ENCODE results near the gene TRIP10.
"Not testable (repeated sequence)": the region's sequence is repeated elsewhere in the genome, so short reads cannot be mapped to it uniquely, and the experiment has no call there.

Gene TRIP10

DNA sequence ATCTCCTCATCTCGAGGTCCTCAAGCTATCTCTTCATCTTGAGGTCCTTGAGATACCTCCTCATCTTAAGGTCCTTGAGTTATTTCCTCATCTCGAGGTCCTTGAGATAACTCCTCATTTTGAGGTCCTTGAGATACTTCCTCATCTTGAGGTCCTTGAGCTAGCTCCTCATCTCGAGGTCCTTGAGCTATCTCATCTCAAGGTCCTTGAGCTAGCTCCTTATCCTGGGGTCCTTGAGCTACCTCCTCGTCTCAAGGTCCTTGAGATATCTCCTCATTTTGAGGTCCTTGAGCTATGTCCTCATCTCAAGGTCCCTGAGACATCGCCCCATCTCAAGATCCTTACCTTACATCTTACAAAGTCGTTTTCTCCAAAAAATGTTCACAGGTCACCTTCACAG, 51.8 kb downstream of the TRIP10 start:
- in situ Hi-C loops (cut with MboI; ENCODE audit: low pct_unique_long_range_greater_than_20kb, low sequenced_read_pairs, unreplicated experiment) = no loop called here
- TF ChIP-seq, protein P1, sequence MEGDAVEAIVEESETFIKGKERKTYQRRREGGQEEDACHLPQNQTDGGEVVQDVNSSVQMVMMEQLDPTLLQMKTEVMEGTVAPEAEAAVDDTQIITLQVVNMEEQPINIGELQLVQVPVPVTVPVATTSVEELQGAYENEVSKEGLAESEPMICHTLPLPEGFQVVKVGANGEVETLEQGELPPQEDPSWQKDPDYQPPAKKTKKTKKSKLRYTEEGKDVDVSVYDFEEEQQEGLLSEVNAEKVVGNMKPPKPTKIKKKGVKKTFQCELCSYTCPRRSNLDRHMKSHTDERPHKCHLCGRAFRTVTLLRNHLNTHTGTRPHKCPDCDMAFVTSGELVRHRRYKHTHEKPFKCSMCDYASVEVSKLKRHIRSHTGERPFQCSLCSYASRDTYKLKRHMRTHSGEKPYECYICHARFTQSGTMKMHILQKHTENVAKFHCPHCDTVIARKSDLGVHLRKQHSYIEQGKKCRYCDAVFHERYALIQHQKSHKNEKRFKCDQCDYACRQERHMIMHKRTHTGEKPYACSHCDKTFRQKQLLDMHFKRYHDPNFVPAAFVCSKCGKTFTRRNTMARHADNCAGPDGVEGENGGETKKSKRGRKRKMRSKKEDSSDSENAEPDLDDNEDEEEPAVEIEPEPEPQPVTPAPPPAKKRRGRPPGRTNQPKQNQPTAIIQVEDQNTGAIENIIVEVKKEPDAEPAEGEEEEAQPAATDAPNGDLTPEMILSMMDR (IDR thresholded peaks at IDR 0.05; ENCODE audit: extremely low read depth, insufficient read depth, missing control alignments) = no peak
- DNase-seq (ENCODE audit: low spot score) = no peak

DNA sequence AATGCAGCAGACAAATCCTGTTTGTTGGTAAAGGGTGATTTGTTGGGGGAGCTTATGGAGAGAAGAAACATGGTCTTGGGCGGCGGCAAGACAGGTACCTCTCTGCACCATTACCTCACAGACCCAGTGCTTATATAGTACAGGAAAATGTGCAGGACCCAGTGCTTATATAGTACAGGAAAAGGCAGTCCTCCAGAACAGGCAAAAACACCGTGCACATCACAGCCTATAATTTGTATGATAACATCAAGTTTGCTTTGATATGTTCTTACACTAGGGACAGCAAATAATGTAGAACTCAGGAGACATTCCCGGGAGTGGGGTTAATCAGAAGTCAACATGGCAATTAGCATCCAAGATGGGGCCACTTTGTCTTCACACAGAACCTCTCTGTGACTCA, 53.9 kb downstream of the TRIP10 start:
- no peak for DNase-seq (ENCODE audit: low spot score)
- TF ChIP-seq, protein P1 (IDR thresholded peaks at IDR 0.05; ENCODE audit: extremely low read depth, insufficient read depth, missing control alignments) = no peak
- in situ Hi-C loops (cut with MboI; ENCODE audit: low pct_unique_long_range_greater_than_20kb, low sequenced_read_pairs, unreplicated experiment) = no loop called here

DNA sequence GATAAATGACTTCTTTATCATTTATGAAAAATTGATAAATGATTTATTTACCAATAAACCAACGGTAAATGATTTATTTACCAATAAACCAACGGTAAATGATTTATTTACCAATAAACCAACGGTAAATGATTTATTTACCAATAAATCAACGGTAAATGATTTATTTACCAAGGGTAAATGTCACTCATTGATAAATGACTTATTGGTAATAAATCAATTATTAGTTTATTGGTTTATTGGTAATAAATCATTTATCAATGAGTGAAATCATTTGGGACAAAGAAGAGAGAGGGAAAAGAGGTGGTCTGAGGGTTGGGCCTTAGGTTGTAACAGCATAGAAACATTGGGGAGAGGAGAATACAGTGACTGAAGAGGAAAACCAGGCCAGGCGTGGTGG, 54.5 kb downstream of the TRIP10 start:
- TF ChIP-seq, protein P1 (IDR thresholded peaks at IDR 0.05; ENCODE audit: extremely low read depth, insufficient read depth, missing control alignments) = no peak
- in situ Hi-C loops (cut with MboI; ENCODE audit: low pct_unique_long_range_greater_than_20kb, low sequenced_read_pairs, unreplicated experiment) = no loop called here
- DNase-seq (ENCODE audit: low spot score) = no peak

DNA sequence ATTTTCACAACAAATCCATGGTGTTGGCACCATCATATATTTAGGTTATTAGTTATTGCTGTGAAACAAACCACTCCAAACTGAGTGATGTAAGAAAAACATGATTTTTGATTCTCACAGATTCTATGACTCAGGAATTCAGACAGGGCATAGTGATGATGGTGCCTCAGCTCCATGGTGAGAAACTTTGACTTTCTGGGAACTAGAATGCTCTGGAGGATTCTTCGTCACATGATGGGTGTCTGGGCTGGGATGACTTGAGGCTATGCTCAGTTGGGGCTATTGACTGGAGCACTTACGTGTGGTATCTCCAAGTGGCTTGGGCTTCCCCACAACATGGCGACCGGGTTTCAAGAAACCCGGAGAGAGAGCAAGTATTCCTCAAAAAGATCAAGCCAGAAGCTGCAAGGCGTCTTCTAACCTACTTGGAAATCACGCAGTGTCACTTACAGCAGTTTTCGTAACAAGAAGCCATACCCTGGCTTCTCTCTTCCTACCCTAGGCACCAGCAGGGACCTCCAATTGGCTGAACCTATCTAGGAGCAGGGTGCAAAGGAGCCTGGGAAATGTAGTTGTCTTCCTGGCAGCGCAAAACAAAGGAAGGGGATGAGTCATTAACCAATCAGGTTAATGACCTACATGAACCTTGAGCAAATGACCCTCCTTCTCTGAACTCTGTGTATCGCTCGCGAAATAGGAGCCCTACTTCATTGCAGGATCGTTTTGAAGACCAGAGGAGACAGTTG, 55.4 kb downstream of the TRIP10 start:
- no peak for DNase-seq (ENCODE audit: low spot score)
- TF ChIP-seq, protein P1 (IDR thresholded peaks at IDR 0.05; ENCODE audit: extremely low read depth, insufficient read depth, missing control alignments) = no peak
- in situ Hi-C loops (cut with MboI; ENCODE audit: low pct_unique_long_range_greater_than_20kb, low sequenced_read_pairs, unreplicated experiment) = no loop called here

DNA sequence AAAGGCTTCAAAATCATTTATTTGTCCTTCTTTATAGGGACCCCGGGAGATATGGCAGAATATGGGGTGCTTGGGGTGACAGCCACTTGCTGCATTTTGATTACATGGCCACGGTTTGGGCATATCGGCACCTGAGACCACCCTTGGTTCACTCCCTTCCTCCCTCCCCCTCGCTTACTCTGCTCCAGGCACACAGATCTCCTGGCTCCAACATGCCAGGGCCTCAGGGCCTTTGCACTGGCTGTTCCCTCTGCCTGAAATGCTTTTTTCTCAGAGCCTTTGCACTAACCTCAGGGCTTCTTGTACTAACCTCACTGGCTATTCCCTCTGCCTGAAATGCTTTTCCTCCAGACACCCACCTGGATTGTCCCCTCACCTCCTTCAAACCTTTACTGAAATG, 56.8 kb downstream of the TRIP10 start:
- no peak for DNase-seq (ENCODE audit: low spot score)
- in situ Hi-C loops (cut with MboI; ENCODE audit: low pct_unique_long_range_greater_than_20kb, low sequenced_read_pairs, unreplicated experiment) = no loop called here
- TF ChIP-seq, protein P1 (IDR thresholded peaks at IDR 0.05; ENCODE audit: extremely low read depth, insufficient read depth, missing control alignments) = no peak

DNA sequence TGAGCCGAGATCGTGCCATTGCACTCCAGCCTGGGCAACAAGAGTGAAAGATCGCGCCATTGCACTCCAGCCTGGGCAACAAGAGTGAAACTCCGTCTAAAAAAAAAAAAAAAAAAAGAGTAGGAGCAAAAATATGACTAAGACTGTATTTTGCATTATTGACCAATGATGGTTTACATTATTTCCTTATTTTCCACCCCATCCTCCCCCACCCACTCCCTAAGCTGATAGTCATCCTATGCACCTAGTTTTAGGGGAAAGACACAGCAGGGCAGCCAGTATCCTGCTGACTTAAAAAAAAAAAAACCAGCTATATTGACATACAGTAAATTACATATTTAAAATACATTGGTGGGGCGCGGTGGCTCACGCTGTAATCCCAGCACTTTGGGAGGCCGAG, 58.2 kb downstream of the TRIP10 start:
- TF ChIP-seq, protein P1 (IDR thresholded peaks at IDR 0.05; ENCODE audit: extremely low read depth, insufficient read depth, missing control alignments) = no peak
- no peak for DNase-seq (ENCODE audit: low spot score)
- in situ Hi-C loops (cut with MboI; ENCODE audit: low pct_unique_long_range_greater_than_20kb, low sequenced_read_pairs, unreplicated experiment) = no loop called here

DNA sequence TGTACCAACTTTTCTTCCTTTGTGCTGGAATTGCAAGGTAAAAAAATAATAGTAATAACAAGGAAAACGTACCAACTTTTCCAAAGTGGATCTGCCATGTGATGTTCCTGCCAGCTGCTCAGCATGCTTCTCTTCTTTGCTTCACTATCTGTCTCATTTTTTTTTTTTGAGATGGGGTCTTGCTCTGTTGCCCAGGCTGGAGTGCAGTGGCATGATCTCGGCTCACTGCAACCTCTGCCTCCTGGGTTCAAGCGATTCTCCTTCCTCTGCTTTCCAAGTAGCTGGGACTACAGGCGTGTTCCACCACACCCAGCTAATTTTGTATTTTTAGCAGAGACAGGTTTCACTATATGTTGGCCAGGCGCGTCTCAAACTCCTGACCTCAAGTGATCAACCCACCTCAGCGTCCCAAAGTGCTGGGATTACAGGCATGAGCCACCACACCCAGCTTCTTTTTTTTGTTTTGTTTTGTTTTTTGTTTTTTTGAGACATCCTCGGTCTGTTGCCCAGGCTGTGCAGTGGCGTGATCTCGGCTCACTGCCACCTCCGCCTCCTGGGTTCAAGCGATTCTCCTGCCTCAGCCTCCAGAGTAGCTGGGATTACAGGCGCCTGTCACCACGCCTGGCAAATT, 60.8 kb downstream of the TRIP10 start:
- DNase-seq (ENCODE audit: low spot score); in situ Hi-C loops (cut with MboI; ENCODE audit: low pct_unique_long_range_greater_than_20kb, low sequenced_read_pairs, unreplicated experiment): not testable (repeated sequence)
